B cell (primary cell): ENCODE data around the gene IDS. TPM values are rescaled to one million over a fixed set of nuclear protein-coding genes. Genes with fewer than 3 reads are reported as not detected.

Experiments
- ATAC-seq: fragments of 200-7000 bp; cut with Tn5 transposase; one replicate; pipeline ENCODE4 v1.10.0; 2021; ENCODE audit warnings: low read depth, mild to moderate bottlenecking, moderate number of reproducible peaks, moderate library complexity
- CTCF ChIA-PET: fragments of 350-600 bp; sonication (Branson Sonifier 250); formaldehyde crosslinking; loops from one replicate; lab custom pipeline; 2021; ENCODE audit warnings: antibody characterized with exemption, inconsistent platforms; lab: Charles Lee
- POLR2A ChIA-PET: fragments of 350-600 bp; sonication (Branson Sonifier 250); formaldehyde crosslinking; loops from one replicate; lab custom pipeline; 2021; ENCODE audit warnings: antibody characterized with exemption; lab: Charles Lee
- DNase-seq: peaks from one replicate; pipeline ENCODE4 v3.0.0; 2013
- H2AFZ ChIP-seq: 2 replicates; pipeline ENCODE4 v1.6.1; 2012; ENCODE audit warnings: mild to moderate bottlenecking, low read depth, low read length; ENCODE audit not compliant: insufficient read depth, poor library complexity, severe bottlenecking
- H3K27ac ChIP-seq, 2 donors: 1 replicate in 1 of 2; 2 replicates in 1 of 2; pipeline ENCODE4 v1.5.1; 2012 to 2013; ENCODE audit warnings: low read length in 2 of 2, mild to moderate bottlenecking in 2 of 2, moderate library complexity in 1 of 2
- H3K27me3 ChIP-seq, 4 experiments: fragments of 200-600 bp in 1 of 4; sonication (generic) in 1 of 4; replicated peaks in 1 of 4; 1 replicate in 2 of 4; 2 replicates in 2 of 4; pipeline versions ENCODE4 v1.6.1 to v1.7.0; 2013 to 2016; ENCODE audit warnings: low read length in 3 of 4, mild to moderate bottlenecking in 2 of 4, mixed read lengths in 1 of 4, moderate library complexity in 1 of 4; ENCODE audit not compliant: insufficient read depth in 4 of 4, control insufficient read depth in 3 of 4; ENCODE audit errors: control extremely low read depth in 1 of 4
- H3K36me3 ChIP-seq, 2 experiments: replicated peaks in 1 of 2; 1 replicate in 1 of 2; 2 replicates in 1 of 2; pipeline versions ENCODE4 v1.6.1 to v1.7.1; 2013; ENCODE audit warnings: low read length in 1 of 2; ENCODE audit not compliant: insufficient read depth in 2 of 2, control insufficient read depth in 1 of 2; ENCODE audit errors: control extremely low read depth in 1 of 2, extremely low read depth in 1 of 2
- H3K4me1 ChIP-seq, 2 donors: fragments of 200-600 bp in 1 of 2; sonication (generic) in 1 of 2; 1 replicate in 1 of 2; 2 replicates in 1 of 2; pipeline versions ENCODE4 v1.5.1 to v1.6.1; 2013 to 2017; ENCODE audit warnings: low read length in 2 of 2; ENCODE audit not compliant: control insufficient read depth in 2 of 2, insufficient read depth in 2 of 2
- H3K4me2 ChIP-seq: replicated peaks from 2 replicates; pipeline ENCODE3; 2012; ENCODE audit warnings: mild to moderate bottlenecking, low read depth, low read length; ENCODE audit not compliant: poor library complexity, severe bottlenecking
- H3K4me3 ChIP-seq, 5 experiments: fragments of 200-600 bp in 1 of 5; sonication (generic) in 1 of 5; 1 replicate in 3 of 5; 2 replicates in 2 of 5; pipeline versions ENCODE4 v1.5.1 to v1.7.0; 2011 to 2016; ENCODE audit warnings: low read length in 4 of 5, mild to moderate bottlenecking in 4 of 5, low read depth in 2 of 5, control low read depth in 1 of 5, moderate library complexity in 1 of 5; ENCODE audit not compliant: insufficient read depth in 1 of 5; ENCODE audit errors: control extremely low read depth in 1 of 5, extremely low read depth in 1 of 5
- H3K79me2 ChIP-seq: fragments of 200-600 bp; sonication (generic); one replicate; pipeline ENCODE4 v1.6.0; 2016; ENCODE audit warnings: low read length; ENCODE audit not compliant: control insufficient read depth, insufficient read depth
- H3K9ac ChIP-seq: fragments of 200-600 bp; sonication (generic); 2 replicates; pipeline ENCODE4 v1.6.1; 2017; ENCODE audit warnings: mild to moderate bottlenecking, low read length, moderate library complexity
- H3K9me3 ChIP-seq, 3 donors: one replicate each; pipeline versions ENCODE4 v1.6.1 to v1.7.1; 2013; ENCODE audit warnings: low read length in 2 of 3; ENCODE audit not compliant: control insufficient read depth in 2 of 3, insufficient read depth in 1 of 3; ENCODE audit errors: control extremely low read depth in 1 of 3
- H4K20me1 ChIP-seq: 2 replicates; pipeline ENCODE4 v1.6.0; 2012; ENCODE audit warnings: mild to moderate bottlenecking, low read length; ENCODE audit not compliant: insufficient read depth, control insufficient read depth, poor library complexity, severe bottlenecking
- H3K27ac Mint-ChIP-seq: one replicate; pipeline ENCODE4 v1.8.0; 2021; ENCODE audit warnings: mixed read lengths
- H3K27me3 Mint-ChIP-seq: one replicate; pipeline ENCODE4 v1.8.0; 2021; ENCODE audit warnings: mixed read lengths
- H3K4me1 Mint-ChIP-seq: one replicate; pipeline ENCODE4 v1.8.0; 2021; ENCODE audit warnings: mixed read lengths
- H3K4me3 Mint-ChIP-seq: one replicate; pipeline ENCODE4 v1.8.0; 2021; ENCODE audit warnings: mixed read lengths
- H3K9me3 Mint-ChIP-seq: one replicate; pipeline ENCODE4 v1.8.0; 2022; ENCODE audit warnings: mixed read lengths; ENCODE audit not compliant: insufficient read depth
- CTCF ChIP-seq: fragments of 200-600 bp; IDR thresholded peaks from one replicate; pipeline ENCODE4 v1.8.0; 2022; ENCODE audit warnings: antibody characterized with exemption, mild to moderate bottlenecking
- EZH2 ChIP-seq: IDR thresholded peaks from 2 replicates; pipeline ENCODE4 v1.6.1; 2012; ENCODE audit warnings: borderline replicate concordance, low read depth, mild to moderate bottlenecking, moderate library complexity, low read length; ENCODE audit not compliant: insufficient read depth, poor library complexity, severe bottlenecking
- WGBS: methylation state at CpG from one replicate; pipeline ENCODE4 v1.1.5; 2013; ENCODE audit warnings: missing lambda C conversion rate; ENCODE audit not compliant: insufficient coverage; 5-methylcytosine and 5-hydroxymethylcytosine counted together
- intact Hi-C: fragments of 100-400 bp; cut with micrococcal nuclease; formaldehyde crosslinking; loops from one replicate; pipeline ENCODE4 v1.10.0; 2022
- polyA plus RNA-seq: library from polyadenylated mRNA; depleted of rRNA; stranded (reverse); fragments of >200 nt; gene quantifications from 2 replicates; pipeline ENCODE4 v1.2.3, GENCODE V29; 2012
- total RNA-seq, 2 donors: library from RNA; stranded (reverse); fragments of 120-200 nt in 1 of 2; gene quantifications; 1 replicate in 1 of 2; 2 replicates in 1 of 2; pipeline versions ENCODE4 v1.2.3 to v1.2.4, GENCODE V29; 2013 to 2022

The IDS gene
- total and polyA plus RNA-seq, 2 donors (not counting 1 experiment from before 2014, with no cell fraction given), result 85.3 to 169 TPM

GRCh38 chrX:149472625-149473024 is 32.5 kb downstream of the IDS start:
- no peak for TF ChIP-seq CTCF
- no peak for TF ChIP-seq EZH2
- Histone ChIP-seq H3K4me1 (no peaks in the 10 kb centered on the region), H3K79me2 (no peaks in the 10 kb centered on the region), H3K27ac (no peak overlapping the region), H3K4me2 (no peak overlapping the region), H3K36me3 (no peaks in the 10 kb centered on the region), H3K9me3 (no peaks in the 10 kb centered on the region), H3K9ac (no peak overlapping the region), H3K27me3 (no peaks in the 10 kb centered on the region), H4K20me1 (no peaks in the 10 kb centered on the region), H2AFZ (no peak overlapping the region), H3K4me3 (no peak overlapping the region)
- Mint-ChIP-seq H3K27ac (no peak overlapping the region), H3K27me3 (no peaks in the 10 kb centered on the region), H3K4me3 (no peak overlapping the region), H3K9me3 (no peaks in the 10 kb centered on the region), H3K4me1 (peaks cover 2% of the 10 kb centered on the region)
- ChIA-PET POLR2A (no interaction called here), CTCF (no interaction called here)
- no peak for DNase-seq
- no peak for ATAC-seq
- intact Hi-C loops, result no loop called here

- CTCF ChIA-PET, result interaction anchor here (0.9 to 5.4 kb wide), 7 partner anchors 8 to 1426 kb away, joined by 3 to 42 read pairs (median 5); no protein-coding TSS in a partner anchor
- Mint-ChIP-seq H3K4me1 (no peaks in the 10 kb centered on the region), H3K27me3 (no peaks in the 10 kb centered on the region), H3K4me3 (no peak overlapping the region), H3K27ac (no peak overlapping the region), H3K9me3 (no peaks in the 10 kb centered on the region)
- Histone ChIP-seq H3K27me3 (no peaks in the 10 kb centered on the region), H3K36me3 (no peaks in the 10 kb centered on the region), H3K4me3 (no peak overlapping the region), H3K79me2 (no peaks in the 10 kb centered on the region), H3K4me2 (no peak overlapping the region), H3K4me1 (no peaks in the 10 kb centered on the region), H2AFZ (no peak overlapping the region), H3K9me3 (no peaks in the 10 kb centered on the region), H4K20me1 (no peaks in the 10 kb centered on the region), H3K27ac (no peak overlapping the region), H3K9ac (no peak overlapping the region)
- WGBS, result no CpG with 5 or more reads among the region's 8 CpGs
- no peak for DNase-seq
- intact Hi-C loops, result loop anchor here (1.0 kb wide), 1 partner anchor 1338 kb away; no protein-coding TSS in a partner anchor
- no peak for TF ChIP-seq CTCF
- no peak for TF ChIP-seq EZH2
- POLR2A ChIA-PET, result no interaction called here
- ATAC-seq, result no peak
Observed at GRCh38 chrX:149471397-149471796, 33.7 kb downstream of the IDS start.
